Stomach (tissue), 9 donors: Measurements from ENCODE around the gene HMX1. TPM values are rescaled to one million over a fixed set of nuclear protein-coding genes. Genes with fewer than 3 reads are reported as not detected.
A peak's percentile ranks its signal among the peaks of the same experiment; 100 is the strongest.

ENCODE experiments used
- DNase-seq, 2 donors: peaks; one replicate each; pipeline versions ENCODE4 v3.0.0 to v3.0.0-alpha.2; 2013 to 2019
- H3K27ac ChIP-seq, 5 donors: fragments of 200-600 bp in 4 of 5; sonication (generic) in 4 of 5; one replicate each; pipeline ENCODE4 v1.5.1; 2013 to 2019; ENCODE audit warnings: mild to moderate bottlenecking in 1 of 5, moderate library complexity in 1 of 5
- H3K27me3 ChIP-seq, 3 donors: fragments of 200-600 bp; sonication (generic); one replicate each; pipeline ENCODE4 v1.5.1; 2017 to 2019; ENCODE audit warnings: mixed run types in 1 of 3
- H3K36me3 ChIP-seq, 4 donors: fragments of 200-600 bp; sonication (generic); 1 replicate in 3 of 4; 2 replicates in 1 of 4; pipeline ENCODE4 v1.5.1; 2016 to 2019
- H3K4me1 ChIP-seq, 4 donors: fragments of 200-600 bp; sonication (generic); one replicate each; pipeline ENCODE4 v1.5.1; 2016 to 2019
- H3K4me3 ChIP-seq, 4 donors: fragments of 200-600 bp; sonication (generic) in 3 of 4; one replicate each; pipeline ENCODE4 v1.5.1; 2016 to 2019; ENCODE audit warnings: mild to moderate bottlenecking in 1 of 4
- H3K9me3 ChIP-seq, 4 donors: fragments of 200-600 bp; sonication (generic); one replicate each; pipeline ENCODE4 v1.5.1; 2016 to 2019
- CTCF ChIP-seq, 7 experiments: fragments of 450-650 bp in 4 of 7; fragments of 200-600 bp in 3 of 7; sonication (generic) in 3 of 7; IDR thresholded peaks; one replicate each; pipeline ENCODE4 v1.5.1; 2016 to 2019; ENCODE audit warnings: antibody characterized with exemption in 7 of 7, control low read depth in 2 of 7, mild to moderate bottlenecking in 1 of 7
- EP300 ChIP-seq: sonication (generic); formaldehyde crosslinking; IDR thresholded peaks from one replicate; pipeline ENCODE4 v1.6.1; 2017; ENCODE audit warnings: antibody characterized with exemption
- POLR2A ChIP-seq, 4 donors: fragments of 450-650 bp; IDR thresholded peaks; one replicate each; pipeline ENCODE4 v1.6.1; 2016; ENCODE audit warnings: antibody characterized with exemption in 4 of 4, control low read depth in 2 of 4, mild to moderate bottlenecking in 1 of 4, moderate library complexity in 1 of 4
- POLR2AphosphoS5 ChIP-seq, 3 donors: sonication (generic); formaldehyde crosslinking; IDR thresholded peaks; one replicate each; pipeline ENCODE4 v1.6.1; 2016; ENCODE audit warnings: antibody characterized with exemption in 3 of 3
- WGBS, 5 donors: extraction: QIAGEN DNeasy Blood & Tissue Kit in 3 of 5; methylation state at CpG; one replicate each; pipeline versions ENCODE4 v1.1.5 to v1.1.7; 2013 to 2018; 5-methylcytosine and 5-hydroxymethylcytosine counted together
- intact Hi-C: fragments of 100-400 bp; cut with DNase I; formaldehyde crosslinking; loops from one replicate; pipeline ENCODE4 v1.15.1; 2023; ENCODE audit warnings: low total_unique reads
- polyA plus RNA-seq, 3 donors: library from polyadenylated mRNA; stranded (reverse); fragments of 200-250 nt; gene quantifications; one replicate each; pipeline ENCODE4 v1.2.3, GENCODE V29; 2013
- total RNA-seq, 5 donors: library from RNA; depleted of rRNA; stranded (reverse); fragments of >200 nt; gene quantifications; one replicate each; pipeline versions ENCODE4 v1.1.0 to v1.2.3, GENCODE V29; 2014 to 2016
- donor health status: healthy with polysubstance abuse.
- donor health status: Bipolar disorder and iron deficiency.
- donor health status: healthy.

HMX1 gene
- total and polyA plus RNA-seq, 8 donors, result 0.37 TPM; not detected in 7

- intact Hi-C loops, result no loop called here
- no peaks in the 10 kb centered on the region for H3K9me3 ChIP-seq
- H3K27me3 ChIP-seq, result peaks cover 0 to 76% (median 0%) of the 10 kb centered on the region in 3 donors
- H3K36me3 ChIP-seq, result no peaks in the 10 kb centered on the region
- TF ChIP-seq EP300 (no peak), POLR2A (IDR thresholded peaks at IDR 0.05) (no peak), POLR2AphosphoS5 (IDR thresholded peaks at IDR 0.05) (no peak), CTCF (IDR thresholded peaks at IDR 0.05) (no peak)
- no peak for DNase-seq
- no peak overlapping the region for H3K4me3 ChIP-seq
- H3K27ac ChIP-seq, result no peak overlapping the region
- H3K4me1 ChIP-seq, result no peaks in the 10 kb centered on the region
- WGBS, 5 donors, result 45 to 62% (median 56%) methylated on average over 8 to 11 of the region's 11 CpGs
These were observed 36.9 kb downstream of the HMX1 start for GRCh38 chr4:8834681-8835220.

GRCh38 chr4:8832113-8832915 lies 39.3 kb downstream of the HMX1 start:
- TF ChIP-seq POLR2A (IDR thresholded peaks at IDR 0.05) (no peak), CTCF (IDR thresholded peaks at IDR 0.05) (no peak), EP300 (no peak), POLR2AphosphoS5 (IDR thresholded peaks at IDR 0.05) (no peak)
- Histone ChIP-seq H3K36me3 (no peaks in the 10 kb centered on the region), H3K27me3 (peaks cover 0 to 66% (median 0%) of the 10 kb centered on the region in 3 donors), H3K4me1 (no peaks in the 10 kb centered on the region), H3K4me3 (no peak overlapping the region), H3K9me3 (no peaks in the 10 kb centered on the region), H3K27ac (no peak overlapping the region)
- intact Hi-C loops, result no loop called here
- peak in 1 of 2 donors; percentile 20 for DNase-seq
- WGBS, 5 donors, result 58 to 69% (median 60%) methylated on average over 15 to 18 of the region's 18 CpGs

- DNase-seq, result peak in 1 of 2 donors; percentile 22
These were observed 40.2 kb downstream of the HMX1 start for GRCh38 chr4:8831221-8832112.

GRCh38 chr4:8830611-8831200 lies 40.9 kb downstream of the HMX1 start:
- H3K27me3 ChIP-seq, result peaks cover 0 to 50% (median 0%) of the 10 kb centered on the region in 3 donors
- H3K4me3 ChIP-seq, result no peak overlapping the region
- WGBS, 5 donors, result 76 to 81% (median 79%) methylated on average over 11 of the region's 11 CpGs
- no peaks in the 10 kb centered on the region for H3K4me1 ChIP-seq
- H3K36me3 ChIP-seq, result no peaks in the 10 kb centered on the region
- DNase-seq, result peak in 1 of 2 donors; percentile 11
- H3K9me3 ChIP-seq, result no peaks in the 10 kb centered on the region
- intact Hi-C loops, result no loop called here
- TF ChIP-seq POLR2AphosphoS5 (IDR thresholded peaks at IDR 0.05) (no peak), CTCF (IDR thresholded peaks at IDR 0.05) (no peak), POLR2A (IDR thresholded peaks at IDR 0.05) (no peak), EP300 (no peak)
- no peak overlapping the region for H3K27ac ChIP-seq

More at GRCh38 chr4:8831221-8832112, 40.2 kb downstream of the HMX1 start:
- no peaks in the 10 kb centered on the region for H3K4me1 ChIP-seq
- TF ChIP-seq EP300, result no peak
- 71 to 85% (median 80%) methylated on average over 11 to 13 of the region's 13 CpGs for WGBS, 5 donors
- no peaks in the 10 kb centered on the region for H3K36me3 ChIP-seq
- no peak overlapping the region for H3K4me3 ChIP-seq
- intact Hi-C loops, result no loop called here
- no peak overlapping the region for H3K27ac ChIP-seq
- H3K9me3 ChIP-seq, result no peaks in the 10 kb centered on the region
- peaks cover 0 to 58% (median 0%) of the 10 kb centered on the region in 3 donors for H3K27me3 ChIP-seq
